WTC11 (cell line): ENCODE measurements around the gene IFI44. TPM values are rescaled to one million over a fixed set of nuclear protein-coding genes. Genes with fewer than 3 reads are reported as not detected.

Experiments used
- ATAC-seq: fragments of 200-7000 bp; cut with Tn5 transposase; 2 replicates; pipeline ENCODE4 v1.10.0; 2021; ENCODE audit warnings: mild to moderate bottlenecking, moderate library complexity
- CTCF ChIA-PET: fragments of 300-600 bp; sonication (Branson Sonifier 250); formaldehyde crosslinking; loops from one replicate; lab custom pipeline; 2021; ENCODE audit warnings: antibody characterized with exemption; lab: Charles Lee
- POLR2A ChIA-PET: fragments of 350-600 bp; sonication (Branson Sonifier 250); formaldehyde crosslinking; loops from one replicate; lab custom pipeline; 2021; ENCODE audit warnings: antibody characterized with exemption; lab: Charles Lee
- DNase-seq: peaks from one replicate; pipeline ENCODE4 v3.0.0; 2021; ENCODE audit warnings: low spot score
- H3K27ac Mint-ChIP-seq: 2 replicates; pipeline ENCODE4 v1.8.0; 2021; ENCODE audit warnings: mixed read lengths
- H3K27me3 Mint-ChIP-seq: 2 replicates; pipeline ENCODE4 v1.8.0; 2021; ENCODE audit warnings: low read depth, mild to moderate bottlenecking, moderate library complexity, mixed read lengths
- H3K36me3 Mint-ChIP-seq: 2 replicates; pipeline ENCODE4 v1.8.0; 2021; ENCODE audit warnings: mixed read lengths
- H3K4me1 Mint-ChIP-seq: 2 replicates; pipeline ENCODE4 v1.8.0; 2022; ENCODE audit warnings: mixed read lengths
- H3K4me3 Mint-ChIP-seq: 2 replicates; pipeline ENCODE4 v1.8.0; 2021; ENCODE audit warnings: mild to moderate bottlenecking, moderate library complexity, mixed read lengths
- H3K9me3 Mint-ChIP-seq: 2 replicates; pipeline ENCODE4 v1.8.0; 2021; ENCODE audit warnings: mixed read lengths
- ATF1 ChIP-seq: sonication (generic); formaldehyde crosslinking; IDR thresholded peaks from 2 replicates; pipeline ENCODE4 v1.8.1; 2023; ENCODE audit warnings: mild to moderate bottlenecking, moderate library complexity, missing genetic modification reagents
- ATF6 ChIP-seq: sonication (generic); formaldehyde crosslinking; IDR thresholded peaks from 2 replicates; pipeline ENCODE4 v1.8.1; 2023; ENCODE audit warnings: mild to moderate bottlenecking, missing genetic modification reagents
- CREB1 ChIP-seq: sonication (generic); formaldehyde crosslinking; IDR thresholded peaks from 2 replicates; pipeline ENCODE4 v1.8.0; 2023; ENCODE audit warnings: mild to moderate bottlenecking, missing genetic modification reagents
- CTCF ChIP-seq: fragments of 200-600 bp; IDR thresholded peaks from 2 replicates; pipeline ENCODE4 v1.8.0; 2022; ENCODE audit warnings: antibody characterized with exemption
- E2F5 ChIP-seq: sonication (generic); formaldehyde crosslinking; IDR thresholded peaks from 2 replicates; pipeline ENCODE4 v1.8.1; 2022; ENCODE audit warnings: mild to moderate bottlenecking, moderate library complexity, missing genetic modification reagents
- KAT7 ChIP-seq: sonication (generic); formaldehyde crosslinking; IDR thresholded peaks from 2 replicates; pipeline ENCODE4 v1.8.1; 2023; ENCODE audit warnings: missing genetic modification reagents, mild to moderate bottlenecking, borderline replicate concordance
- MYBL2 ChIP-seq: sonication (generic); formaldehyde crosslinking; IDR thresholded peaks from 2 replicates; pipeline ENCODE4 v1.8.1; 2023; ENCODE audit warnings: mild to moderate bottlenecking, moderate library complexity, missing genetic modification reagents
- NFATC4 ChIP-seq: fragments of 250-450 bp; sonication (Bioruptor Pico); IDR thresholded peaks from 2 replicates; pipeline ENCODE4 v1.9.0; 2021; ENCODE audit warnings: mild to moderate bottlenecking
- NFYB ChIP-seq: sonication (generic); formaldehyde crosslinking; conservative IDR thresholded peaks from 2 replicates; pipeline ENCODE4 v1.8.0; 2022; ENCODE audit warnings: low read depth, missing genetic modification reagents
- NR1H2 ChIP-seq: sonication (generic); formaldehyde crosslinking; IDR thresholded peaks from 2 replicates; pipeline ENCODE4 v1.9.0; 2021; ENCODE audit warnings: mild to moderate bottlenecking, moderate library complexity, missing genetic modification reagents
- PRRX2 ChIP-seq: fragments of 250-450 bp; sonication (Bioruptor Pico); IDR thresholded peaks from 2 replicates; pipeline ENCODE4 v1.8.0; 2021; ENCODE audit warnings: mild to moderate bottlenecking
- TEAD1 ChIP-seq: sonication (generic); formaldehyde crosslinking; IDR thresholded peaks from 2 replicates; pipeline ENCODE4 v1.8.0; 2022; ENCODE audit warnings: mild to moderate bottlenecking, missing genetic modification reagents
- USF1 ChIP-seq: sonication (generic); formaldehyde crosslinking; IDR thresholded peaks from 2 replicates; pipeline ENCODE4 v1.8.0; 2022; ENCODE audit warnings: mild to moderate bottlenecking, missing genetic modification reagents
- ZMAT4 ChIP-seq: fragments of 250-450 bp; sonication (Bioruptor Pico); IDR thresholded peaks from 2 replicates; pipeline ENCODE4 v1.9.0; 2021; ENCODE audit warnings: mild to moderate bottlenecking
- ZNF138 ChIP-seq: sonication (generic); formaldehyde crosslinking; conservative IDR thresholded peaks from 2 replicates; pipeline ENCODE4 v1.8.1; 2022; ENCODE audit warnings: mild to moderate bottlenecking, moderate library complexity, missing genetic modification reagents
- ZNF232 ChIP-seq: sonication (generic); formaldehyde crosslinking; IDR thresholded peaks from 2 replicates; pipeline ENCODE4 v1.8.0; 2022; ENCODE audit warnings: mild to moderate bottlenecking, missing genetic modification reagents
- ZNF281 ChIP-seq: sonication (generic); formaldehyde crosslinking; IDR thresholded peaks from 2 replicates; pipeline ENCODE4 v1.8.0; 2023; ENCODE audit warnings: mild to moderate bottlenecking, missing genetic modification reagents
- ZNF425 ChIP-seq: fragments of 250-450 bp; sonication (Bioruptor Pico); conservative IDR thresholded peaks from 2 replicates; pipeline ENCODE4 v1.9.0; 2021; ENCODE audit warnings: mild to moderate bottlenecking
- ZNF671 ChIP-seq: fragments of 250-450 bp; sonication (Bioruptor Pico); IDR thresholded peaks from 2 replicates; pipeline ENCODE4 v1.8.0; 2021; ENCODE audit warnings: mild to moderate bottlenecking
- total RNA-seq: library from RNA; stranded (reverse); gene quantifications from 3 replicates; pipeline ENCODE4 v1.2.3, GENCODE V29; 2021

The IFI44 gene
- total RNA-seq, 1 experiment from 2014 or later, result 0.15 TPM

GRCh38 chr1:78658901-78659300 is 9.3 kb downstream of the IFI44 start:
- peaks cover 35% of the 10 kb centered on the region for H3K27me3 Mint-ChIP-seq
- no peak for ATAC-seq
- CTCF ChIA-PET, result no interaction called here
- no peaks in the 10 kb centered on the region for H3K4me1 Mint-ChIP-seq
- TF ChIP-seq ZNF232 (no peak), NFATC4 (CRISPR knock-in tag) (no peak), ZNF671 (CRISPR knock-in tag) (no peak), NR1H2 (no peak), CREB1 (CRISPR knock-in tag) (no peak), KAT7 (CRISPR knock-in tag) (no peak), ATF1 (CRISPR knock-in tag) (no peak), TEAD1 (CRISPR knock-in tag) (no peak), ZNF425 (CRISPR knock-in tag) (no peak), ZNF138 (no peak), CTCF (no peak), USF1 (CRISPR knock-in tag) (no peak), ATF6 (CRISPR knock-in tag) (no peak), E2F5 (CRISPR knock-in tag) (no peak), ZNF281 (CRISPR knock-in tag) (no peak), ZMAT4 (CRISPR knock-in tag) (no peak), MYBL2 (no peak), NFYB (no peak), PRRX2 (CRISPR knock-in tag) (no peak)
- no peak overlapping the region for H3K27ac Mint-ChIP-seq
- H3K4me3 Mint-ChIP-seq, result no peak overlapping the region
- DNase-seq, result no peak
- POLR2A ChIA-PET, result no interaction called here
- no peaks in the 10 kb centered on the region for H3K36me3 Mint-ChIP-seq
- no peaks in the 10 kb centered on the region for H3K9me3 Mint-ChIP-seq
